BLaER1 treated with 17β-estradiol and CSF1 and Interleukin-3, amounts not matched to agents 10 nM and 100 nM (cell line): Measurements from ENCODE around the gene LRRC59.

Source experiments
- H3K27ac ChIP-seq, 11 experiments: shearing (Covaris generic); formaldehyde crosslinking; 2 replicates each; pipeline ENCODE4 v1.8.1; 2022
- H3K27me3 ChIP-seq, 11 experiments: shearing (Covaris generic); formaldehyde crosslinking; 2 replicates each; pipeline ENCODE4 v1.8.1; 2022
- H3K36me3 ChIP-seq, 11 experiments: shearing (Covaris generic); formaldehyde crosslinking; 2 replicates each; pipeline ENCODE4 v1.8.1; 2022
- H3K4me1 ChIP-seq, 10 experiments: shearing (Covaris generic); formaldehyde crosslinking; 2 replicates each; pipeline ENCODE4 v1.8.1; 2022
- H3K4me2 ChIP-seq, 11 experiments: shearing (Covaris generic); formaldehyde crosslinking; 2 replicates each; pipeline ENCODE4 v1.8.1; 2022
- H3K4me3 ChIP-seq, 10 experiments: shearing (Covaris generic); formaldehyde crosslinking; 2 replicates each; pipeline ENCODE4 v1.8.1; 2022
- H3K9ac ChIP-seq, 11 experiments: shearing (Covaris generic); formaldehyde crosslinking; 2 replicates each; pipeline ENCODE4 v1.8.1; 2022
- H3K9me3 ChIP-seq, 11 experiments: shearing (Covaris generic); formaldehyde crosslinking; replicated peaks in 1 of 11; 2 replicates each; pipeline ENCODE4 v1.8.1; 2022
- H4K20me1 ChIP-seq, 11 experiments: shearing (Covaris generic); formaldehyde crosslinking; 2 replicates each; pipeline ENCODE4 v1.8.1; 2022
- Cebpa-rat ChIP-seq, 11 experiments: shearing (Covaris generic); IDR thresholded peaks; 2 replicates each; pipeline ENCODE4 v1.8.1; 2022

Gene LRRC59

DNA sequence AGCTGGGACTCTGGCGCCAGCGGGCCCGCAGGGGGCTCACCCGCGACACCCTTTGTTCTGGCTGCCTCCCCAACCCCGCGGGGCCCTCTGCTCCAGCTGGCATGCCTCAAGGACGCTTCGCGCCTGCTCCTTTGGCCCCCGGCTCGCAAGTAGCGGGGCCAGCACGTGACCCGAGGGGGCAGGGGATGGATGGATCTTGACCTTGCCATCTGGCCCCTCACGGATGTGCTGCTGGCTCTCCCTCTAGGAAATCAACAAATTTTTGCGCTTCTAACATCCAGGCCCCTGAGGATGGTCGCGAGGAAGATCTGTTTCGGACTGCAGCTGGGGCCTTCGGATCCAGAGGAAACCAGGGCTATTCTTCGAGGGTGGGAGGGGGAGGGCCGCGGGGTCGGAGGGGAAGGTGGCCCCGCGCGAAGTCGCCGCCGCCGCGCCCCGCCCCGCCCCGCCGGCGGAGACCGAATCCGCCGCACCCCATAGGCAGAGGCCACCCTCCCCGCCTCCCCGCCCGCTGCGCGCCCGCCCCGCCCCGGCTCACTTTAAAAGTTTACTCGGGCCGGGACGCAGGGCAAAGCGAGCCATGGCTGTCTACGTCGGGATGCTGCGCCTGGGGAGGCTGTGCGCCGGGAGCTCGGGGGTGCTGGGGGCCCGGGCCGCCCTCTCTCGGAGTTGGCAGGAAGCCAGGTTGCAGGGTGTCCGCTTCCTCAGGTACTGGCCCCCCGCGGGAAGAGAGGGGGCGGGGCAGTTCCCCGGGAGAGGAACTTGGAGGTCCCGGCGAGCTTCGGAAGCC lies 28.6 kb upstream of the LRRC59 start, which contains the start of gene ACSF2:
TSS of gene ACSF2 (plus strand) at position 537 of the 790 bp plus-strand sequence. CDS start at position 581, 44 bp downstream.
- Histone ChIP-seq H3K36me3 (peaks cover 0 to 13% (median 0%) of the 10 kb centered on the region in 11 experiments; a peak in 6 of 22 replicates), H3K4me2 (peak within 1 kb of the TSS; percentile 86 to 99 (median 98)), H3K27ac (peak within 1 kb of the TSS; percentile 8 to 83 (median 73); a peak in 21 of 22 replicates), H3K4me1 (peaks cover 55 to 75% (median 64%) of the 10 kb centered on the region in 10 experiments), H3K27me3 (no peaks in the 10 kb centered on the region), H3K4me3 (peak within 1 kb of the TSS; percentile 60 to 80 (median 68)), H4K20me1 (peaks cover 0 to 21% (median 0%) of the 10 kb centered on the region in 11 experiments; a peak in 3 of 22 replicates), H3K9ac (peak within 1 kb of the TSS; percentile 73 to 83 (median 80)), H3K9me3 (no peaks in the 10 kb centered on the region)
- no peak for TF ChIP-seq Cebpa-rat (IDR thresholded peaks at IDR 0.05)

DNA sequence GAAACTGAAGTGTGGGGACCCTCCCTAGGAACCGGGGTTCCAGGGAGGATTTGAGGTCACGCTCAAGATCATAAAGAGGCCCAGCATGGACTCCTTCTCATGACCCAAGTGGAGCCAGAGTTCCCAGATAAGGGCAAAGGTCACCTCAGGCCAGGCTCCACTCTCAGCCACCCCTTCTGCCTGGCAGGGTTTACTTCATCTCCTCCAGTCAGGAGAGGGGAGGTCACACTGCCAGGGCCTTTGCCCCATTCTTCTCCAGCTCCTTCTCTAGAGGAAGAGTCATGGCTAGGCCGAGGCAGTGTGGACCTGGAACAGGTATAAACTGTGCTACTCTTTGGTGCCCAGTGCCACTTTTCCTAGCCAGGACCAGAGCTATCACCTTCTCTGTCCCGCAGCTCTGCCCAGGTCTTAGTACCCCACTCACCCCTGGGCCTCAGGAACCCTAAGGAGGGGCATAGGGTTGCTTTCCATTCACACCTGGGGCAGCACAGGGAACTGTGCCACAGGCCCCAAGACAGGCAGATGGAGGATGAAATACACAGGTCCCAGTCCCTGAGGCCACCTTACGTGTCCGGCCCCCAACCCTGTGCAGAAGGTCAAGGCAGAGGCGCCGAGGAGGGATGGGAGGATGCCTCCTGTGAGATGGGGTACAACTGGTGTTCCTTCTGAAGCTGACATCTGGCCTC lies 27.8 kb upstream of the LRRC59 start:
- Histone ChIP-seq H3K9me3 (peaks cover 0 to 5% (median under 1%) of the 10 kb centered on the region in 11 experiments; a peak in 8 of 22 replicates), H3K4me1 (peaks cover 62 to 82% (median 71%) of the 10 kb centered on the region in 10 experiments), H3K9ac (peak overlapping the region; percentile 69 to 83 (median 79); a peak in 20 of 22 replicates), H4K20me1 (peaks cover 0 to 14% (median 0%) of the 10 kb centered on the region in 11 experiments; a peak in 3 of 22 replicates), H3K27ac (peak overlapping the region in 10 of 11 experiments; percentile 53 to 83 (median 73); a peak in 21 of 22 replicates), H3K4me2 (peak overlapping the region; percentile 86 to 99 (median 98)), H3K4me3 (peak overlapping the region; percentile 60 to 80 (median 68)), H3K36me3 (peaks cover 0 to 13% (median 0%) of the 10 kb centered on the region in 11 experiments; a peak in 5 of 22 replicates), H3K27me3 (no peaks in the 10 kb centered on the region)
- no peak for TF ChIP-seq Cebpa-rat (IDR thresholded peaks at IDR 0.05)

DNA sequence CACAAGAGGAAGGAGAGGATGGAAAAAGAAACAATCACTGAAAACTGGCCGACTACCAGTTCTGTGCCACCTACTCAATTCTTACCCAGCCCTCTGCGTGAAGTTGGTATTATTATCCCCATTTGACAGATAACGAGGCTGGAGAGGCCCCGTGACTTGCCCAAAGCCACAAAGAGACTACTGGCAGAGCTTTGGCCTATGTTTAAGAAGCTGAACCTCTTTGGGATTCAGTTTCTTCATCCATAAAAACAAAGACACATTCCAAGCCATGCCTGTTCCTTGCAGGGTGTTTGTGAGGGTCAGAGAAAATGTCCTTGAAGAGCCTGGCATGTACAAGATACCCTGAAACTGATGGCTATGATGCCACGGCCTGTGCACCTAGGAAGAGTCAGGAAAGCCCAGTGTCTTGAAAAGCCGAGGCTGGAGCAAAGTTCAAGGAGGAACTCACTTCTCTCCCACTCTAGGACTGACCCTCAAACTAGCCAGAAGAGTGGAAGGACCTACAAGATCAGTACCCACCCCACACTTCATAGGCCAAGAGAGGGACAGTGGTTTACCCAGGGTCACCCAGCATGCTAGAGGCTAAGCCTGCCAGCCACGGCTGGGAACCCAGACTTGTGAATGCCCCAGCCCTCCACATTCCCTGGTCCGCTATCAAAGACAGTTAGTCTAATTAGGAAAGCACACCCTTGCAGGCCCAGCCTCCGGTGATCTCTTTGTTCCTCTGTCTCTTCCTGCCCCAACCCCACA lies 27.1 kb upstream of the LRRC59 start:
- Histone ChIP-seq H3K36me3 (peaks cover 0 to 8% (median 0%) of the 10 kb centered on the region in 11 experiments; a peak in 5 of 22 replicates), H3K27me3 (no peaks in the 10 kb centered on the region), H3K9me3 (peaks cover 0 to 12% (median 7%) of the 10 kb centered on the region in 11 experiments; a peak in 17 of 22 replicates), H3K4me2 (peak overlapping the region; percentile 86 to 99 (median 98)), H3K27ac (peak overlapping the region in 8 of 11 experiments; percentile 41 to 83 (median 76); a peak in 14 of 22 replicates), H3K4me1 (peaks cover 62 to 80% (median 72%) of the 10 kb centered on the region in 10 experiments), H3K4me3 (no peak overlapping the region), H4K20me1 (peaks cover 0 to 7% (median 0%) of the 10 kb centered on the region in 11 experiments; a peak in 1 of 22 replicates), H3K9ac (peak overlapping the region in 5 of 11 experiments; percentile 79 to 83 (median 82); a peak in 4 of 22 replicates)
- TF ChIP-seq Cebpa-rat (IDR thresholded peaks at IDR 0.05), result no peak

DNA sequence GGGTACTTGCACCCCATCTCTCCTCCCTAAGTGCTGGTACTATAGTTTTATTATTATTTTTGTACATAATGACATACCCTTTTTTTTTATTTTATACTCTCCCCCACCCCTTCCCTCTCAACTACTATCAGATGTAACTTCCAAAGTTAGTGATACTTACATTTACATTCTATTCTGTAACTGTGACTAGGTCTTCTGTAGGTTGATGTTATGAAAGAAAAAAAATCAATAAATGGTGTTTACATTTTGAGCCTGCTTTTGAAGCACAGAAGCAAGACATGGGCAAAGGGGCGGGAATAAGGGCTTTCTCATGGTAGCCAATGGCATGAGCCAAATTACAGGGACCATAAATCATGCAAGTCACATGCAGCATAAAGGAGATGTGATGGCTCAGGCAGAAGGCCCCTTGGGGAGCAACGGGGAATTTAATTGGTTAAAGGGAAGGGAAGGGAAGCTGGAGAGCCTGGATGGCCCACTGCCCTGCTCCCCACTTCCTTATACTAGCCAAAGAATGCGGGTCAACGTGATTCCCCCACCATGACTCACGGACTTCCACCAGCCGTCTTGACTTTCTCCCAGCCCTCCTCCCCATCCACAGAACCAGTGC lies 26.3 kb upstream of the LRRC59 start:
- H3K4me1 ChIP-seq, result peaks cover 62 to 77% (median 69%) of the 10 kb centered on the region in 10 experiments
- no peak overlapping the region for H3K9ac ChIP-seq
- H3K4me2 ChIP-seq, result peak overlapping the region; percentile 46 to 99 (median 98); a peak in 20 of 22 replicates
- H3K27me3 ChIP-seq, result no peaks in the 10 kb centered on the region
- no peak overlapping the region for H3K4me3 ChIP-seq
- H3K27ac ChIP-seq, result peak overlapping the region in 3 of 11 experiments; percentile 69 to 82 (median 73); a peak in 6 of 22 replicates
- peaks cover 0 to 20% (median 15%) of the 10 kb centered on the region in 11 experiments; a peak in 19 of 22 replicates for H3K9me3 ChIP-seq
- H4K20me1 ChIP-seq, result peaks cover 0 to under 1% (median 0%) of the 10 kb centered on the region in 11 experiments; a peak in 1 of 22 replicates
- H3K36me3 ChIP-seq, result peaks cover 0 to under 1% (median 0%) of the 10 kb centered on the region in 11 experiments; a peak in 2 of 22 replicates
- TF ChIP-seq Cebpa-rat (IDR thresholded peaks at IDR 0.05), result no peak

DNA sequence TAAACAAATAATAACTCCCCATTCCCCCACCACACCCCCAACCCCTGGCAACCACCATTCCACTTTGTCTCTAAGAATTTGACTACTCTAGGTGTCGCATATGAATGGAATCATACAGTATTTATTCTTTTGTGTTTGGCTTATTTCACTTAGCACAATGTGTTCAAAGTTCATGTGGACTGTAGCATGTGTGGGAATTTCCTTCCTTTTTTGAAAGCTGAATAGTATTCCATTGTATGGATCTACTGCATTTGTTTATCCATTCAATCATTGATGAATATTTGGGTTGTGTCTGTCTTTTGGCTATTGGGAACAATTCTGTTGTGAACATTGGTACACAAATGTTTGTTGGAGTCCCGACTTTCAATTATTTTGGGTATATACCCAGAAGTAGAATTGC lies 25.4 kb upstream of the LRRC59 start:
- Histone ChIP-seq H3K4me3 (no peak overlapping the region), H3K4me1 (peaks cover 55 to 68% (median 60%) of the 10 kb centered on the region in 10 experiments), H4K20me1 (no peaks in the 10 kb centered on the region; a peak in 1 of 22 replicates), H3K27me3 (no peaks in the 10 kb centered on the region), H3K4me2 (peak overlapping the region in 2 of 11 experiments; percentile 99; a peak in 1 of 22 replicates), H3K9me3 (peaks cover 0 to 22% (median 17%) of the 10 kb centered on the region in 11 experiments; a peak in 19 of 22 replicates), H3K36me3 (no peaks in the 10 kb centered on the region; a peak in 1 of 22 replicates), H3K27ac (no peak overlapping the region; a peak in 1 of 22 replicates), H3K9ac (no peak overlapping the region)
- TF ChIP-seq Cebpa-rat (IDR thresholded peaks at IDR 0.05), result no peak

DNA sequence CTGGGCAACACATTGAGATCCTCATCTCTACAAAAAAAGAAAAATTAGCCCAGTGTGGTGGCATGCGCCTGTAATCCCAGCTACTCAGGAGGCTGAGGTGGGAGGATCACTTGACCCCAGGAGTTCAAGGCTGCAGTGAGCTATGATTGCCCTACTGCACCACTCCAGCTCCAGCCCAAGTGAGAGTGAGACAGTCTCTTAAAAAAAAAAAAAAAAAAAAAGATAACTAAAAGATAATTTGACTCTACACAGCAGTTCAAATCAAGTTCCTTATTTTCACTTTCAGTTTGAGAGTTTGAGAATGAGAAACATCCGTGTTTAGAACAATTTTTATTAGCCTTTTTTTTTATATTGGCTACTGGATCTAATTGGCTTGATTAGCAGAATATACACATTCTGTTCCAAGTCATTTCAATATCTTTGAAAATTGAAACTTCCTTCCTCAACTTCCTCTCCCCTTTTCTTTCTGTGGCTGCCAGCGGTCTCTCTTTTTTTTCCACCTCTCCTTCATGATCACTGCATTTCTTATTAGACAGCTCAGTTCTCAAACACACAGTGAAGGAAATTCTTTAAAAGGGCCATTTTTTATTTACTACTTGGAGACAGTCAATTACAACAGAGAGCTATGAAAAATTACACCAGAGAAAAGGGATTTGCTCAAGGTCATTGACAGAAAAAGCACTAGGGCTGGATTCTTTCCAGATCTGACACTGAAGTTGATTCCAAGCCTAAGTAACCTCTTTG lies 24.2 kb upstream of the LRRC59 start:
- H3K4me3 ChIP-seq, result peak overlapping the region; percentile 37 to 62 (median 52)
- H3K36me3 ChIP-seq, result no peaks in the 10 kb centered on the region; a peak in 1 of 22 replicates
- peaks cover 43 to 56% (median 47%) of the 10 kb centered on the region in 10 experiments for H3K4me1 ChIP-seq
- peaks cover 0 to 22% (median 17%) of the 10 kb centered on the region in 11 experiments; a peak in 19 of 22 replicates for H3K9me3 ChIP-seq
- no peak for TF ChIP-seq Cebpa-rat (IDR thresholded peaks at IDR 0.05)
- H3K27ac ChIP-seq, result peak overlapping the region; percentile 61 to 89 (median 82)
- H3K9ac ChIP-seq, result peak overlapping the region; percentile 55 to 79 (median 75); a peak in 21 of 22 replicates
- H3K27me3 ChIP-seq, result no peaks in the 10 kb centered on the region
- H4K20me1 ChIP-seq, result no peaks in the 10 kb centered on the region
- peak overlapping the region; percentile 74 to 94 (median 84) for H3K4me2 ChIP-seq
